Measurements from ENCODE around the gene TMTC2.

TMTC2 gene

GRCh38 chr12:82910246-82910893 lies 223.7 kb downstream of the TMTC2 start:
- no peak for TF ChIP-seq CTCF (conservative IDR thresholded peaks at IDR 0.05; ENCODE audit: low read depth)
- POLR2A ChIA-PET (ENCODE audit: low non-redundant PET): no interaction called here
- no peak overlapping the region for H3K27ac ChIP-seq
- DNase-seq (ENCODE audit: low spot score): no peak
- CTCF ChIA-PET: no interaction called here

- POLR2A ChIA-PET (ENCODE audit: low non-redundant PET): no interaction called here
- CTCF ChIA-PET: interaction anchor here (0.6 kb wide), 1 partner anchor 59 kb away, joined by 3 read pairs; no protein-coding TSS in a partner anchor
- DNase-seq (ENCODE audit: low spot score): no peak
- no peak for TF ChIP-seq CTCF (conservative IDR thresholded peaks at IDR 0.05; ENCODE audit: low read depth)
- no peak overlapping the region for H3K27ac ChIP-seq
Measured at GRCh38 chr12:82912406-82912805, 225.7 kb downstream of the TMTC2 start.

GRCh38 chr12:82919388-82920054 lies 232.8 kb downstream of the TMTC2 start:
- POLR2A ChIA-PET (ENCODE audit: low non-redundant PET): no interaction called here
- CTCF ChIA-PET: no interaction called here
- TF ChIP-seq CTCF (conservative IDR thresholded peaks at IDR 0.05; ENCODE audit: low read depth): no peak
- no peak overlapping the region for H3K27ac ChIP-seq
- no peak for DNase-seq (ENCODE audit: low spot score)

GRCh38 chr12:82923935-82924334 lies 237.2 kb downstream of the TMTC2 start:
- TF ChIP-seq CTCF (conservative IDR thresholded peaks at IDR 0.05; ENCODE audit: low read depth): no peak
- ChIA-PET POLR2A (ENCODE audit: low non-redundant PET) (no interaction called here), CTCF (interaction anchor here (0.6 kb wide), 1 partner anchor 171 kb away, joined by 3 read pairs; no protein-coding TSS in a partner anchor)
- no peak for DNase-seq (ENCODE audit: low spot score)
- H3K27ac ChIP-seq: no peak overlapping the region

GRCh38 chr12:82926630-82927029 lies 239.9 kb downstream of the TMTC2 start:
- POLR2A ChIA-PET (ENCODE audit: low non-redundant PET): no interaction called here
- no peak for TF ChIP-seq CTCF (conservative IDR thresholded peaks at IDR 0.05; ENCODE audit: low read depth)
- CTCF ChIA-PET: interaction anchor here (0.6 kb wide), 1 partner anchor 66 kb away, joined by 4 read pairs; no protein-coding TSS in a partner anchor
- no peak for DNase-seq (ENCODE audit: low spot score)
- no peak overlapping the region for H3K27ac ChIP-seq

GRCh38 chr12:82930301-82930700 lies 243.6 kb downstream of the TMTC2 start:
- ChIA-PET CTCF (interaction anchor here (0.6 kb wide), 1 partner anchor 1534 kb away, joined by 3 read pairs; no protein-coding TSS in a partner anchor), POLR2A (ENCODE audit: low non-redundant PET) (no interaction called here)
- H3K27ac ChIP-seq: no peak overlapping the region
- DNase-seq (ENCODE audit: low spot score): no peak
- no peak for TF ChIP-seq CTCF (conservative IDR thresholded peaks at IDR 0.05; ENCODE audit: low read depth)

All from RWPE1 (cell line).